K562 (cell line): ENCODE data around the gene P2RX3. TPM values are rescaled to one million over a fixed set of nuclear protein-coding genes. Genes with fewer than 3 reads are reported as not detected.

Experiments used
- CEBPB ChIP-seq: fragments of 450-650 bp; IDR thresholded peaks from 2 replicates; pipeline ENCODE4 v1.6.1; 2016; ENCODE audit warnings: missing genetic modification characterization, missing compliant biosample characterization
- CHD1 ChIP-seq: fragments of 200-600 bp; sonication (generic); IDR thresholded peaks from one replicate; pipeline ENCODE4 v1.6.1; 2012; ENCODE audit warnings: mild to moderate bottlenecking, moderate library complexity, low read length, inconsistent platforms
- EZH2 ChIP-seq: IDR thresholded peaks from 2 replicates; pipeline ENCODE4 v1.6.1; 2012; ENCODE audit warnings: low read depth, mild to moderate bottlenecking, inconsistent platforms, low read length, borderline replicate concordance
- HDAC1 ChIP-seq, 2 experiments: fragments of 450-650 bp; IDR thresholded peaks; 2 replicates each; pipeline ENCODE4 v1.6.1; 2016 to 2017; ENCODE audit warnings: inconsistent platforms in 1 of 2, mild to moderate bottlenecking in 1 of 2, moderate library complexity in 1 of 2
- KLF6 ChIP-seq: fragments of 250-450 bp; sonication (Bioruptor Pico); IDR thresholded peaks from 2 replicates; pipeline ENCODE4 v1.4.0; 2020; ENCODE audit warnings: mild to moderate bottlenecking, moderate library complexity, borderline replicate concordance
- NEUROD1 ChIP-seq: fragments of 150-350 bp; IDR thresholded peaks from 2 replicates; pipeline ENCODE4 v1.6.1; 2014; ENCODE audit warnings: borderline replicate concordance, low read length, low read depth; ENCODE audit not compliant: partially characterized antibody
- NFE2L1 ChIP-seq: fragments of 450-650 bp; IDR thresholded peaks from 2 replicates; pipeline ENCODE4 v1.6.1; 2016; ENCODE audit warnings: missing genetic modification characterization, low read depth, mild to moderate bottlenecking, missing compliant biosample characterization, moderate library complexity, borderline replicate concordance
- PCBP1 ChIP-seq: fragments of 200-400 bp; formaldehyde crosslinking; IDR thresholded peaks from 2 replicates; pipeline ENCODE4 v1.6.1; 2018; ENCODE audit warnings: mild to moderate bottlenecking, low read depth, low read length; ENCODE audit not compliant: poor library complexity, severe bottlenecking
- PTRF ChIP-seq: fragments of 450-650 bp; IDR thresholded peaks from 2 replicates; pipeline ENCODE4 v1.6.1; 2016; ENCODE audit warnings: mild to moderate bottlenecking, missing genetic modification characterization, missing compliant biosample characterization
- SMARCA4 ChIP-seq: fragments of 450-650 bp; IDR thresholded peaks from 2 replicates; pipeline ENCODE4 v1.6.1; 2016
- SMARCC2 ChIP-seq: fragments of 450-650 bp; IDR thresholded peaks from 2 replicates; pipeline ENCODE4 v1.6.1; 2017; ENCODE audit warnings: antibody characterized with exemption, moderate library complexity, mild to moderate bottlenecking, low read depth
- SNIP1 ChIP-seq: fragments of 450-650 bp; IDR thresholded peaks from 2 replicates; pipeline ENCODE4 v1.7.1; 2017; ENCODE audit warnings: low read depth, mild to moderate bottlenecking
- TAF15 ChIP-seq: fragments of 200-400 bp; formaldehyde crosslinking; IDR thresholded peaks from 2 replicates; pipeline ENCODE4 v1.6.1; 2017; ENCODE audit warnings: mild to moderate bottlenecking, low read depth, low read length, moderate library complexity
- TCF7 ChIP-seq: sonication (generic); IDR thresholded peaks from 2 replicates; pipeline ENCODE4 v1.6.1; 2016; ENCODE audit warnings: antibody characterized with exemption, borderline replicate concordance
- TRIM25 ChIP-seq: fragments of 450-650 bp; IDR thresholded peaks from 2 replicates; pipeline ENCODE4 v1.7.0; 2016; ENCODE audit warnings: borderline replicate concordance
- ZNF282 ChIP-seq: sonication (generic); formaldehyde crosslinking; IDR thresholded peaks from 2 replicates; pipeline ENCODE4 v1.8.1; 2023; ENCODE audit warnings: missing genetic modification reagents
- ZNF398 ChIP-seq: fragments of 250-450 bp; sonication (Bioruptor Pico); IDR thresholded peaks from 2 replicates; pipeline ENCODE4 v1.8.0; 2021; ENCODE audit warnings: moderate library complexity, mild to moderate bottlenecking, inconsistent platforms
- ZNF695 ChIP-seq: fragments of 450-650 bp; formaldehyde crosslinking; IDR thresholded peaks from 2 replicates; pipeline ENCODE4 v1.4.0; 2020; ENCODE audit warnings: mild to moderate bottlenecking, moderate library complexity
- polyA plus RNA-seq, 8 experiments: library from polyadenylated mRNA; depleted of rRNA in 4 of 8; stranded (reverse) in 5 of 8; unstranded in 3 of 8; fragments of >200 nt; fragmentation: Nextera tagmentation in 2 of 8; fragmentation: Illumina TruSeq in 1 of 8; extraction: Ambion mirVana in 2 of 8; extraction: Trizol in 1 of 8; gene quantifications; 2 replicates each; pipeline versions ENCODE4 v1.2.1 to v1.2.3, GENCODE V29; 2011 to 2014; ENCODE audit warnings: inconsistent platforms in 1 of 8, missing spikeins in 1 of 8
- total RNA-seq, 7 experiments: library from RNA; depleted of rRNA in 6 of 7; stranded (reverse); fragments of >200 nt in 6 of 7; fragmentation: Illumina TruSeq in 2 of 7; extraction: Trizol in 2 of 7; gene quantifications; 2 replicates each; pipeline versions ENCODE4 v1.2.1 to v1.2.3, GENCODE V29; 2011 to 2021; ENCODE audit warnings: low replicate concordance in 1 of 7
- TF ChIP-seq, protein P1 (sequence below): fragments of 250-450 bp; sonication (Bioruptor Pico); IDR thresholded peaks from 2 replicates; pipeline ENCODE4 v1.5.0; 2021; ENCODE audit warnings: mild to moderate bottlenecking, moderate library complexity
- TF ChIP-seq, protein P2 (sequence below): IDR thresholded peaks from 3 replicates; pipeline ENCODE4 v1.6.1; 2011; ENCODE audit warnings: borderline replicate concordance, mild to moderate bottlenecking; ENCODE audit not compliant: insufficient read length, insufficient read depth

P2RX3 gene
- total and polyA plus RNA-seq, 9 of the 15 experiments (the other 6 are each of a cell fraction or from before 2014, with no cell fraction given): not detected

- TF ChIP-seq ZNF398 (CRISPR knock-in tag): no peak
- TF ChIP-seq KLF6 (CRISPR knock-in tag): no peak
- no peak for TF ChIP-seq SMARCA4
- TF ChIP-seq SMARCC2: no peak
- TF ChIP-seq PTRF (tag): no peak
- no peak for TF ChIP-seq CEBPB
- no peak for TF ChIP-seq ZNF695 (CRISPR knock-in tag)
- TF ChIP-seq CHD1: no peak
- TF ChIP-seq TRIM25: no peak
- TF ChIP-seq, protein P1, sequence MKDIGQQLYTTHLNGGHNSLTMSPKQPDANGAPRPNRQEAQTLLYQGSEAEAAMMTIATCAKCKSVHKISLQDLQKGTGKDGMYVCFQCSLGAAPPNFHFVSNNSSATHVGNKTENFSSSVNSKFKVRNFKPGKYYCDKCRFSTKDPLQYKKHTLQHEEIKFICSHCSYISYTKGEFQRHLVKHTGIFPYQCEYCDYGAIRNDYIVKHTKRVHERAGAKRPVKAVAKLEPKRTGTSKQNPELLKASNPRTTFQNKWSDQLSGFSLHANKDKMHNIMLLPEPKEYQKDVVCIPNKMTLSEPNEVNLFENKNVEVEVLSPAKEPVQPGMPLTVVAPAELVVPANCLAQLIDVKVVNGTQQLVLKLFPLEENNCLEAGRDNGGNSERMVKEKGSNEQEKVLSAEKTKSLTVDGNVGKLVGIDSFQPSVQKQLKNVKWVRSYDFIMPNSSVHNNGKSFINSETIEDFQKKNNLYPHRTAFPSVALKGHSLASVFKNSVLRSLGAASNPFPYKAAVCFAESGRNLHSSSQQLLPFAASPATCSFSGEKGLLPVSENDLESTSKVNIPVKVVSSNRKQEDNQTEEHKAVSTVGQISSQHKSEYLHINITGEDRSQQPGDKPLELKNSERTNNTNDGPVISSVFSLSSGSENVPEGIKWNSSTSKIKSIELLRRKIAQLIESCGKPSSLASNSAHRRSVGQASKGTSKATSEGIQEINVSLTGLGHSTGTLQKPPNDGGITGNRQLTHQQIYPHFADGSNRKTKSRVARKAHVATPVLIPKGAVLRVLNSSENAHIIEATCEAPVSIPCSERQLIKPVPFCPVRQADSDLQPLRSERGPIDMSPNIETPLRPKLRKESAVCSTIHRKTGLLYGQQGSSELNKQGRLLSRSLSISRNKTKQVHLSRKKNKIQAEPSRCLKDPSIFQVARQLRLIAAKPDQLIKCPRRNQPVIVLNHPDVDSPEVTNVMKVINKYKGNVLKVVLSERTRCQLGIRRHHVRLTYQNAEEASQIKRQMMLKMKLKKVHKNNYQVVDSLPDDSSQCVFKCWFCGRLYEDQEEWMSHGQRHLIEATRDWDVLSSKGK (CRISPR knock-in tag): no peak
- TF ChIP-seq, protein P2, sequence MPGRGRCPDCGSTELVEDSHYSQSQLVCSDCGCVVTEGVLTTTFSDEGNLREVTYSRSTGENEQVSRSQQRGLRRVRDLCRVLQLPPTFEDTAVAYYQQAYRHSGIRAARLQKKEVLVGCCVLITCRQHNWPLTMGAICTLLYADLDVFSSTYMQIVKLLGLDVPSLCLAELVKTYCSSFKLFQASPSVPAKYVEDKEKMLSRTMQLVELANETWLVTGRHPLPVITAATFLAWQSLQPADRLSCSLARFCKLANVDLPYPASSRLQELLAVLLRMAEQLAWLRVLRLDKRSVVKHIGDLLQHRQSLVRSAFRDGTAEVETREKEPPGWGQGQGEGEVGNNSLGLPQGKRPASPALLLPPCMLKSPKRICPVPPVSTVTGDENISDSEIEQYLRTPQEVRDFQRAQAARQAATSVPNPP: no peak
- TF ChIP-seq HDAC1 (IDR thresholded peaks at IDR 0.05): 0 out of 4 replicates have a peak, but pooled peaks of 1 of the 2 experiments have one; percentile 29
- no peak for TF ChIP-seq EZH2
- TF ChIP-seq TCF7: no peak
- TF ChIP-seq NEUROD1: no peak
- TF ChIP-seq NFE2L1 (tag): no peak
- TF ChIP-seq ZNF282 (CRISPR knock-in tag): no peak
- TF ChIP-seq TAF15: no peak
- no peak for TF ChIP-seq PCBP1
- no peak for TF ChIP-seq SNIP1
Measured at GRCh38 chr11:57345555-57346211, 7.5 kb downstream of the P2RX3 start (continued).
